OCI-LY3 (cell line): Measurements from ENCODE around the gene AKR1A1.
A peak's percentile ranks its signal among the peaks of the same experiment; 100 is the strongest.
"Not testable (repeated sequence)": the region's sequence is repeated elsewhere in the genome, so short reads cannot be mapped to it uniquely, and the experiment has no call there.

ENCODE experiments used
- H2AFZ ChIP-seq: fragments of 200-600, 300-600 bp; shearing (Covaris generic); 2 replicates; pipeline ENCODE4 v1.6.0; 2014; ENCODE audit warnings: antibody characterized with exemption, low read depth, low read length
- H3K27ac ChIP-seq: fragments of 200-600, 300-600 bp; sonication (generic); 2 replicates; pipeline ENCODE4 v1.5.1; 2014; ENCODE audit warnings: mild to moderate bottlenecking, low read length, moderate library complexity, mixed read lengths
- H3K27me3 ChIP-seq: fragments of 200-600, 300-600 bp; sonication (generic); 2 replicates; pipeline ENCODE4 v1.6.1; 2014; ENCODE audit warnings: low read depth, low read length, mixed read lengths
- H3K36me3 ChIP-seq: fragments of 200-600, 300-600 bp; sonication (generic); replicated peaks from 2 replicates; pipeline ENCODE3; 2014; ENCODE audit warnings: low read depth, low read length, mixed read lengths
- H3K4me1 ChIP-seq: fragments of 300-600, 200-600 bp; sonication (generic); 2 replicates; pipeline ENCODE4 v1.6.1; 2014; ENCODE audit warnings: low read length, mixed read lengths
- H3K4me2 ChIP-seq: fragments of 200-600, 300-600 bp; sonication (generic); 2 replicates; pipeline ENCODE4 v1.6.1; 2014; ENCODE audit warnings: low read length, mixed read lengths
- H3K4me3 ChIP-seq: fragments of 300-600, 200-600 bp; sonication (generic); 2 replicates; pipeline ENCODE4 v1.5.1; 2014; ENCODE audit warnings: antibody characterized with exemption, mild to moderate bottlenecking, low read length, moderate library complexity
- H3K79me2 ChIP-seq: fragments of 300-600, 200-600 bp; shearing (Covaris generic); 2 replicates; pipeline ENCODE4 v1.6.1; 2014; ENCODE audit warnings: mild to moderate bottlenecking, low read length, mixed read lengths
- H3K9ac ChIP-seq: fragments of 300-600, 200-600 bp; shearing (Covaris generic); 2 replicates; pipeline ENCODE4 v1.6.0; 2014; ENCODE audit warnings: mild to moderate bottlenecking, low read length, moderate library complexity
- H3K9me3 ChIP-seq: fragments of 200-600, 300-600 bp; shearing (Covaris generic); 2 replicates; pipeline ENCODE4 v1.6.1; 2014; ENCODE audit warnings: low read length, mixed read lengths; ENCODE audit not compliant: insufficient read depth
- H4K20me1 ChIP-seq: fragments of 200-600, 300-600 bp; sonication (generic); 2 replicates; pipeline ENCODE4 v1.6.1; 2016; ENCODE audit warnings: low read length, mixed read lengths; ENCODE audit not compliant: insufficient read depth
- CTCF ChIP-seq: fragments of 200-600, 300-600 bp; sonication (generic); IDR thresholded peaks from 2 replicates; pipeline ENCODE4 v1.5.1; 2014; ENCODE audit warnings: antibody characterized with exemption, low read length, low read depth
- EZH2phosphoT487 ChIP-seq: fragments of 200-600 bp; shearing (Covaris generic); IDR thresholded peaks from 2 replicates; pipeline ENCODE4 v1.6.1; 2018; ENCODE audit warnings: antibody characterized with exemption, mixed run types, low read depth

The AKR1A1 gene

DNA sequence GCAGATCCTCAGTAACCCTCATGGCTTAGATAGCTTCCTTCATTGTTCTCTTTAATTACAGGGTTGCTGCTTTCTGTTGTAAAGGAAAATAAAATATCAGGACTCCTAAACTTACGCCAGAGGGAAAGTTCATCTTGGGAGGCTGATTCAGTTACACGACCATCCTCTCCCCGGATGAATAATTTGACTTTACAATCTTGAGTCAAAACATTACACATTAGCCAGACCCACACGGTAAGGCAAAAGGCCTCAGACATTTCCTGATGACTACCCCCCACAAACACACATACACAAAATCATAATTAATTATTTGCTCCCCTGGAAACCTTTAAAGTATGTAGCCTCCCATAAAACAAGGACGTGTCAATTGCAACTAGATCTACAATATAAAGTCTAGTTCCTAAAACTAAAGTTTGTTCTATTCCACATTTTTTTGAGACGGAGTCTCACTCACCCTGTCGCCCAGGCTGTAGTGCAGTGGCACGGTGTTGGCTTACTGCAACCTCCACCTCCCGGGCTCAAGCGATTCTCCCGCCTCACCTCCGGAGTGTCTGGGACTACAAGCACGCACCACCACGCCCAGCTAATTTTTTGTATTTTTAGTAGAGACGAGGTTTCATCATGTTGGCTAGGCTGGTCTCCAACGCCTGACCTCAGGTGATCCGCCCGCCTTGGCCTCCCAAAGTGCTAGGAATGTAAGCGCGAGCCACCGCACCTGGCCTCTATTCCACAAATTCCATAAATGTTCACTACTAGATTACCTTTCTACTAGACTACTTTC, 28.1 kb upstream of the AKR1A1 start:
- H3K4me2 ChIP-seq, result peak overlapping the region; percentile 87
- H3K9me3 ChIP-seq, result no peaks in the 10 kb centered on the region
- peak overlapping the region; percentile 96 for H3K9ac ChIP-seq
- H3K4me3 ChIP-seq, result peak overlapping the region; percentile 88
- peak overlapping the region; percentile 83 for H3K27ac ChIP-seq
- H2AFZ ChIP-seq, result peak overlapping the region; percentile 81
- peaks cover 8% of the 10 kb centered on the region for H4K20me1 ChIP-seq
- peaks cover 5% of the 10 kb centered on the region for H3K36me3 ChIP-seq
- no peaks in the 10 kb centered on the region for H3K27me3 ChIP-seq
- peaks cover 24% of the 10 kb centered on the region for H3K4me1 ChIP-seq
- peaks cover 40% of the 10 kb centered on the region for H3K79me2 ChIP-seq
- TF ChIP-seq EZH2phosphoT487, result no peak
- TF ChIP-seq CTCF, result no peak

- not testable (repeated sequence) for H3K36me3 ChIP-seq, H3K4me2 ChIP-seq, H3K9me3 ChIP-seq, H3K27ac ChIP-seq, H3K27me3 ChIP-seq, H2AFZ ChIP-seq, H4K20me1 ChIP-seq, H3K4me3 ChIP-seq, H3K9ac ChIP-seq
- H3K4me1 ChIP-seq, result peaks cover 24% of the 10 kb centered on the region
- H3K79me2 ChIP-seq, result peaks cover 35% of the 10 kb centered on the region
These were observed 27.1 kb upstream of the AKR1A1 start for GRCh38 chr1:45523516-45523915.

DNA sequence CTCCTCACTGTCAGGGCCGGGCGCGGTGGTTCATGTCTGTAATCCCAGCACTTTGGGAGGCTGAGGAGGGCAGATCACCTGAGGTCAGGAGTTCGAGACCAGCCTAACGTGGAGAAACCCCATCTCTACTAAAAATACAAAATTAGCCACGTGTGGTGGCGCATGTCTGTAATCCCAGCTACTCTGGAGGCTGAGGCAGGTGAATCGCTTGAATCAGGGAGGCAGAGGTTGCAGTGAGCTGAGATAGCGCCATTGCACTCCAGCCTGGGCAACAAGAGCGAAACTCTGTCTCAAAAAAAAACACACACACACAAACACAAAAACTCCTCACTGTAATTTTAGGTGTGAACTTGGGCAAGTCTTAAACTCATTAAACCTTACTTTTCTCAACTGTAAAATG, 26.7 kb upstream of the AKR1A1 start:
- H3K9ac ChIP-seq, H3K4me3 ChIP-seq, H4K20me1 ChIP-seq, H2AFZ ChIP-seq, H3K27ac ChIP-seq, H3K9me3 ChIP-seq, H3K4me2 ChIP-seq, H3K27me3 ChIP-seq, H3K36me3 ChIP-seq: not testable (repeated sequence)
- peaks cover 30% of the 10 kb centered on the region for H3K79me2 ChIP-seq
- peaks cover 24% of the 10 kb centered on the region for H3K4me1 ChIP-seq

GRCh38 chr1:45526135-45526644, 24.4 kb upstream of the AKR1A1 start:
- Histone ChIP-seq H3K79me2 (peaks cover 8% of the 10 kb centered on the region), H3K4me1 (peaks cover 16% of the 10 kb centered on the region), H3K4me3 (no peak overlapping the region), H2AFZ (no peak overlapping the region), H3K27ac (no peak overlapping the region), H3K4me2 (no peak overlapping the region), H3K9ac (no peak overlapping the region), H3K27me3 (no peaks in the 10 kb centered on the region), H4K20me1 (no peaks in the 10 kb centered on the region), H3K9me3 (no peaks in the 10 kb centered on the region), H3K36me3 (no peaks in the 10 kb centered on the region)
- TF ChIP-seq CTCF (no peak), EZH2phosphoT487 (no peak)

DNA sequence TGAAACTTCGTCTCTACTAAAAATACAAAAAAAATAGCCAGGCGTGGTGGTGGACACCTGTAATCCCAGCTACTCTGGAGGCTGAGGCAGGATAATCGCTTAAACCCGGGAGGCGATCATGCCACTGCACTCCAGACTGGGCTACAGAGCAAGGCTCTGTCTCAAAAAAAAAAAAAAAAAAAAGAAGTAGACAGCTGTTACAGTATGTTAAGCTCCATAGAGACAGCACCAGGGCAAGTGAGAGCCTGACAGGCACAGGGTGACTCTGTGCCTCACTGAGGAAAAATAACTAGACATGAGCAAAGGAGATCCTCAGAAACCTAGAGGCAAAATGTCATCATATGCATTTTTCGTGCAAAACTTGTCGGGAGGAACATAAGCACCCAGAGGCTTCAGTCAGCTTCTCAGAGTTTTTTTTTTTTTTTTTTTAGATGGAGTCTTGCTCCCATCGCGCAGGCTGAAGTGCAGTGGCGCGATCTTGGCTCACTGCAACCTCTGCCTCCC, 19.9 kb upstream of the AKR1A1 start:
- no peaks in the 10 kb centered on the region for H3K36me3 ChIP-seq
- no peaks in the 10 kb centered on the region for H3K79me2 ChIP-seq
- no peaks in the 10 kb centered on the region for H3K27me3 ChIP-seq
- no peak overlapping the region for H3K27ac ChIP-seq
- H3K4me2 ChIP-seq, result no peak overlapping the region
- H3K9me3 ChIP-seq, result no peaks in the 10 kb centered on the region
- no peak overlapping the region for H3K9ac ChIP-seq
- H3K4me1 ChIP-seq, result no peaks in the 10 kb centered on the region
- TF ChIP-seq EZH2phosphoT487, result no peak
- TF ChIP-seq CTCF, result no peak
- H2AFZ ChIP-seq, result no peak overlapping the region
- no peaks in the 10 kb centered on the region for H4K20me1 ChIP-seq
- no peak overlapping the region for H3K4me3 ChIP-seq
